Kidney (tissue), 14 donors: ENCODE results near the gene TMEM213. TPM values are rescaled to one million over a fixed set of nuclear protein-coding genes. Genes with fewer than 3 reads are reported as not detected.

Source experiments
- DNase-seq, 5 donors: peaks; one replicate each; pipeline ENCODE4 v3.0.0-alpha.2; 2013 to 2020
- FAIRE-seq: peaks from 2 replicates; lab custom pipeline; 2012; peaks lifted over from hg19 to GRCh38; lab: Jason Lieb, UNC
- H3K27ac ChIP-seq, 2 donors: one replicate each; pipeline ENCODE4 v1.7.0; 2013; ENCODE audit warnings: low read depth in 2 of 2, low read length in 2 of 2, inconsistent platforms in 1 of 2
- H3K27me3 ChIP-seq: one replicate; pipeline ENCODE4 v1.7.1; 2013; ENCODE audit warnings: low read length, inconsistent platforms; ENCODE audit not compliant: control insufficient read depth, insufficient read depth
- H3K36me3 ChIP-seq, 3 donors: one replicate each; pipeline versions ENCODE4 v1.7.0 to v1.7.1; 2013; ENCODE audit warnings: low read length in 3 of 3, control low read depth in 1 of 3, inconsistent platforms in 1 of 3; ENCODE audit not compliant: insufficient read depth in 3 of 3, control insufficient read depth in 2 of 3
- H3K4me1 ChIP-seq, 3 donors: one replicate each; pipeline versions ENCODE4 v1.7.0 to v1.7.1; 2013; ENCODE audit warnings: low read length in 3 of 3, inconsistent platforms in 1 of 3, low read depth in 1 of 3; ENCODE audit not compliant: control insufficient read depth in 2 of 3, insufficient read depth in 2 of 3
- H3K4me3 ChIP-seq, 3 donors: one replicate each; pipeline versions ENCODE4 v1.7.0 to v1.8.1; 2013; ENCODE audit warnings: low read length in 3 of 3, control low read depth in 1 of 3, inconsistent platforms in 1 of 3
- H3K9ac ChIP-seq, 3 donors: one replicate each; pipeline versions ENCODE4 v1.7.0 to v1.7.1; 2013; ENCODE audit warnings: low read length in 3 of 3, control low read depth in 1 of 3, inconsistent platforms in 1 of 3
- H3K9me3 ChIP-seq, 3 donors: one replicate each; pipeline versions ENCODE4 v1.7.0 to v1.7.1; 2013; ENCODE audit warnings: low read length in 3 of 3, control low read depth in 1 of 3, inconsistent platforms in 1 of 3; ENCODE audit not compliant: control insufficient read depth in 2 of 3, insufficient read depth in 1 of 3
- intact Hi-C: fragments of 100-400 bp; cut with DNase I; formaldehyde crosslinking; loops from one replicate; pipeline ENCODE4 v1.11.1; 2022
- polyA plus RNA-seq: library from polyadenylated mRNA; stranded (reverse); fragments of 350-450 nt; fragmentation: Illumina TruSeq; extraction: RNeasy Lipid Tissue Mini Kit (QIAGEN cat#74804); gene quantifications from one replicate; pipeline ENCODE4 v1.2.3, GENCODE V29; 2014; ENCODE audit warnings: low read depth, low replicate concordance; ENCODE audit not compliant: insufficient read depth
- total RNA-seq: library from RNA; stranded (reverse); fragmentation: NEBNext Ultra II Directional; extraction: Animal tissue kit (Norgen Biotek cat#: 25700); gene quantifications from one replicate; pipeline ENCODE4 v1.2.1, GENCODE V29; 2021
- TF ChIP-seq, protein P1 (sequence below): IDR thresholded peaks from 3 replicates; pipeline ENCODE4 v1.5.1; 2012; ENCODE audit warnings: mild to moderate bottlenecking, moderate library complexity, borderline replicate concordance; ENCODE audit not compliant: insufficient read depth; ENCODE audit errors: extremely low read depth
- donor health status: control.
- donor health status: control.
- donor health status: control.
- donor health status: control.
- donor health status: control.
- donor health status: DM: yes; HTN: yes; CAD: no.
- donor health status: Normal renal cell carcinoma (clear cell type).

Gene TMEM213
- total and polyA plus RNA-seq, 2 donors from 2014 or later, result 30.2 to 96.9 TPM

DNA sequence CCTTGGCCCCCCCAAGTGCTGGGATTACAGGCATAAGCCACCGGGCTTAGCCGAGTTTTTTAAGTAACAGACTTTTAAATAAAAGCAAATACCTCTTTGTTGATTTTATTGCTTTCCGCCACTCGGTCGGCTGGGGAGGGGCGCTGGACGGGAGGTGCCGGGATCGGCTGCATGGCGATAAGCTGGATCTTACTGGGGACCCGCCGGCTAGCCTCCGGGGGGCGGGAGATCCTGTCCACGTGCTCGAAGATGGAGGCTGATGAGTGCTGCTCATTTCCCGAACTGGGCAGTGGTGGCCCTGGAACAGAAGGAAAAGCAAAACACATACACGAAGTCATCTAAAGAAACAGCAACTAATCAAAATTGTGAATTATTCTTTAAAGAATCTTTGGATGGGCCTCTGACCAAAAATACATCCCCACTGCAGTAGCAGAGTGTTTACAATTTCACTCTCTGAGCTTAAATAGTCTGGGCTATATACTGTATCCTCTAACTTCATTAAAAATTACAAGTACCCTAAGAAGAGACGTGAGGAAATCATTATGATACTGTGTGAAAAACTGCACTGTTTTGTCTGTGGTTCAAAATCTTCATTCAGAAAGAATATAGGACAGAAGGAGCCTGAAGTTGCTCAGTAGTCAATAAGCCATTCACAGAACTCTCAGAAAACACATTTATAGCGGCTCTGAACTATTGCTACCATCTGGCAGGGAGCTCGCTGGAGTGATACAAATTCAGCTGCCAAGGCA, 73.4 kb downstream of the TMEM213 start:
- no peak for FAIRE-seq
- intact Hi-C loops, result no loop called here
- H3K4me1 ChIP-seq, result no peaks in the 10 kb centered on the region

GRCh38 chr7:138871814-138872090, 74.0 kb downstream of the TMEM213 start:
- Histone ChIP-seq H3K9ac (no peak overlapping the region), H3K27me3 (no peaks in the 10 kb centered on the region), H3K36me3 (peaks cover 0 to 13% (median 6%) of the 10 kb centered on the region in 3 donors), H3K9me3 (no peaks in the 10 kb centered on the region), H3K27ac (no peak overlapping the region), H3K4me3 (no peak overlapping the region), H3K4me1 (no peaks in the 10 kb centered on the region)
- DNase-seq, result no peak
- TF ChIP-seq, protein P1, sequence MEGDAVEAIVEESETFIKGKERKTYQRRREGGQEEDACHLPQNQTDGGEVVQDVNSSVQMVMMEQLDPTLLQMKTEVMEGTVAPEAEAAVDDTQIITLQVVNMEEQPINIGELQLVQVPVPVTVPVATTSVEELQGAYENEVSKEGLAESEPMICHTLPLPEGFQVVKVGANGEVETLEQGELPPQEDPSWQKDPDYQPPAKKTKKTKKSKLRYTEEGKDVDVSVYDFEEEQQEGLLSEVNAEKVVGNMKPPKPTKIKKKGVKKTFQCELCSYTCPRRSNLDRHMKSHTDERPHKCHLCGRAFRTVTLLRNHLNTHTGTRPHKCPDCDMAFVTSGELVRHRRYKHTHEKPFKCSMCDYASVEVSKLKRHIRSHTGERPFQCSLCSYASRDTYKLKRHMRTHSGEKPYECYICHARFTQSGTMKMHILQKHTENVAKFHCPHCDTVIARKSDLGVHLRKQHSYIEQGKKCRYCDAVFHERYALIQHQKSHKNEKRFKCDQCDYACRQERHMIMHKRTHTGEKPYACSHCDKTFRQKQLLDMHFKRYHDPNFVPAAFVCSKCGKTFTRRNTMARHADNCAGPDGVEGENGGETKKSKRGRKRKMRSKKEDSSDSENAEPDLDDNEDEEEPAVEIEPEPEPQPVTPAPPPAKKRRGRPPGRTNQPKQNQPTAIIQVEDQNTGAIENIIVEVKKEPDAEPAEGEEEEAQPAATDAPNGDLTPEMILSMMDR, result no peak
- no peak for FAIRE-seq
- intact Hi-C loops, result no loop called here

More for the DNA sequence above, 73.4 kb downstream of the TMEM213 start:
- Histone ChIP-seq H3K9ac (no peak overlapping the region), H3K9me3 (no peaks in the 10 kb centered on the region), H3K36me3 (peaks cover 0 to 13% (median 6%) of the 10 kb centered on the region in 3 donors), H3K27me3 (no peaks in the 10 kb centered on the region), H3K4me3 (no peak overlapping the region), H3K27ac (no peak overlapping the region)
- TF ChIP-seq, protein P1, result no peak
- no peak for DNase-seq

DNA sequence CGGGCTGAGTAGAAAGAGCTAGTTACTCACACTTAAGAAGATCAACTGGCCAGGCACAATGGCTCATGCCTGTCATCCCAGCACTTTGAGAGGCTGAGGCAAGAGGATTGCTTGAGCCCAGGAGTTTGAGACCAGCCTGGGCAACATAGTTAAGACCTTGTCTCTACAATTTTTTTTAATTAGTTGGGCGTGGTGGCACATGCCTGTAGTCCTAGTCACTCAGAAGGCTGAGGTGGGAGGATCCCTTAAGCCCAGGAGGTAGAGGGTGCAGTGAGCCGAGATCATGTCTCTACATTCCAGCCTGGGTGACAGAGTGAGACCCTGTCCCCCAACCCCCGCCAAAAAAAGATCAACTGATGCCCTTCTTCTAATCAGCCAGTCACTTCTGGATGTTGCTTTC, 74.8 kb downstream of the TMEM213 start:
- Histone ChIP-seq H3K27ac (no peak overlapping the region), H3K4me1 (no peaks in the 10 kb centered on the region), H3K9ac (no peak overlapping the region), H3K36me3 (peaks cover 0 to 12% (median 5%) of the 10 kb centered on the region in 3 donors), H3K4me3 (no peak overlapping the region), H3K9me3 (no peaks in the 10 kb centered on the region), H3K27me3 (no peaks in the 10 kb centered on the region)
- DNase-seq, result no peak
- FAIRE-seq, result no peak
- intact Hi-C loops, result no loop called here
- TF ChIP-seq, protein P1, result no peak
